Measurements from ENCODE around the gene NIT1.

Gene NIT1

GRCh38 chr1:161084597-161084988 is 33.3 kb upstream of the NIT1 start:
- no peak for DNase-seq

GRCh38 chr1:161085165-161085564 is 32.7 kb upstream of the NIT1 start:
- DNase-seq, result no peak

- no peak for DNase-seq
These were observed 31.4 kb upstream of the NIT1 start for GRCh38 chr1:161086457-161086856.

- no peak for DNase-seq
These were observed 29.3 kb upstream of the NIT1 start for GRCh38 chr1:161088587-161089110.

GRCh38 chr1:161089251-161089924 is 28.5 kb upstream of the NIT1 start, which contains the start of gene NECTIN4:
TSS of gene NECTIN4 (minus strand) at chr1:161089558. CDS start at chr1:161089296, 262 bp downstream.
- DNase-seq, result no peak

- DNase-seq, result no peak
These were observed 28.0 kb upstream of the NIT1 start for GRCh38 chr1:161089938-161090337.

GRCh38 chr1:161090617-161091016 is 27.3 kb upstream of the NIT1 start:
- DNase-seq, result no peak

- DNase-seq, result no peak
These were observed 26.8 kb upstream of the NIT1 start for GRCh38 chr1:161091093-161091492.

- DNase-seq, result no peak
These were observed 26.0 kb upstream of the NIT1 start for GRCh38 chr1:161091796-161092507.

- peak; percentile 68 for DNase-seq
These were observed 25.3 kb upstream of the NIT1 start for GRCh38 chr1:161092621-161093028.

- DNase-seq, result no peak
These were observed 23.4 kb upstream of the NIT1 start for GRCh38 chr1:161094481-161094880.

- DNase-seq, result no peak
These were observed 22.7 kb upstream of the NIT1 start for GRCh38 chr1:161095230-161095629.

GRCh38 chr1:161096015-161096414 is 21.9 kb upstream of the NIT1 start:
- DNase-seq, result no peak

- no peak for DNase-seq
These were observed 21.4 kb upstream of the NIT1 start for GRCh38 chr1:161096530-161096929.

- DNase-seq, result peak; percentile 79
These were observed 19.5 kb upstream of the NIT1 start, which contains the start of gene KLHDC9 for GRCh38 chr1:161098210-161099068. TSS of gene KLHDC9 (plus strand) at chr1:161098361. CDS start at chr1:161098536, 175 bp downstream.

GRCh38 chr1:161099090-161099802 is 18.7 kb upstream of the NIT1 start:
- DNase-seq, result no peak

GRCh38 chr1:161100556-161100955 is 17.3 kb upstream of the NIT1 start:
- DNase-seq, result no peak

- no peak for DNase-seq
These were observed 11.5 kb upstream of the NIT1 start for GRCh38 chr1:161106431-161106830.

GRCh38 chr1:161111117-161111516 is 6.8 kb upstream of the NIT1 start:
- DNase-seq, result no peak

GRCh38 chr1:161111527-161111926 is 6.4 kb upstream of the NIT1 start:
- DNase-seq, result no peak

- DNase-seq, result no peak
These were observed 4.0 kb upstream of the NIT1 start for GRCh38 chr1:161113915-161114314.

GRCh38 chr1:161114556-161114955 is 3.3 kb upstream of the NIT1 start:
- no peak for DNase-seq

Data from stimulated activated CD4-positive, alpha-beta T cell treated with anti-CD3 and anti-CD28 coated beads, Interleukin-1b, Interleukin-23, amount 100 ng/mL, for 48 hours (primary cell).